ENCODE measurements around the gene DGKZ. TPM values are rescaled to one million over a fixed set of nuclear protein-coding genes. Genes with fewer than 3 reads are reported as not detected.

The DGKZ gene
- total RNA-seq, 3 donors from 2014 or later = 41.2 to 49.6 (median 47.2) TPM

- Histone ChIP-seq H3K4me3 (no peak overlapping the region), H3K4me1 (ENCODE audit: low read depth) (peaks cover 7% of the 10 kb centered on the region), H3K9me3 (no peaks in the 10 kb centered on the region), H3K36me3 (ENCODE audit: low read depth) (no peaks in the 10 kb centered on the region)
- ATAC-seq (no peak), DNase-seq (no peak)
- TF ChIP-seq CTCF (IDR thresholded peaks at IDR 0.05) = no peak
- intact Hi-C loops (cut with DNase I, micrococcal nuclease) = no loop called here
Observed at GRCh38 chr11:46319074-46319453, 28.2 kb upstream of the DGKZ start.

GRCh38 chr11:46321757-46322156, 25.5 kb upstream of the DGKZ start:
- H3K4me3 ChIP-seq = no peak overlapping the region
- TF ChIP-seq CTCF (IDR thresholded peaks at IDR 0.05) = no peak
- intact Hi-C loops (cut with DNase I, micrococcal nuclease) = no loop called here
- no peak for DNase-seq
- no peaks in the 10 kb centered on the region for H3K9me3 ChIP-seq
- H3K36me3 ChIP-seq (ENCODE audit: low read depth) = no peaks in the 10 kb centered on the region
- no peak for ATAC-seq
- H3K4me1 ChIP-seq (ENCODE audit: low read depth) = no peaks in the 10 kb centered on the region

- Histone ChIP-seq H3K36me3 (ENCODE audit: low read depth) (no peaks in the 10 kb centered on the region), H3K9me3 (no peaks in the 10 kb centered on the region), H3K4me1 (ENCODE audit: low read depth) (no peaks in the 10 kb centered on the region), H3K4me3 (no peak overlapping the region)
- peak in 2 of 3 donors; percentile 51 to 53 for DNase-seq
- intact Hi-C loops (cut with DNase I, micrococcal nuclease) = no loop called here
- TF ChIP-seq CTCF (IDR thresholded peaks at IDR 0.05) = no peak
- peak; percentile 60 for ATAC-seq
Observed at GRCh38 chr11:46322759-46323158, 24.5 kb upstream of the DGKZ start.

- intact Hi-C loops (cut with DNase I, micrococcal nuclease) = no loop called here
- no peaks in the 10 kb centered on the region for H3K4me1 ChIP-seq (ENCODE audit: low read depth)
- no peaks in the 10 kb centered on the region for H3K9me3 ChIP-seq
- DNase-seq (no peak), ATAC-seq (no peak)
- no peak overlapping the region for H3K4me3 ChIP-seq
- no peaks in the 10 kb centered on the region for H3K36me3 ChIP-seq (ENCODE audit: low read depth)
- TF ChIP-seq CTCF (IDR thresholded peaks at IDR 0.05) = no peak
Observed at GRCh38 chr11:46326813-46327416, 20.3 kb upstream of the DGKZ start.

DNA sequence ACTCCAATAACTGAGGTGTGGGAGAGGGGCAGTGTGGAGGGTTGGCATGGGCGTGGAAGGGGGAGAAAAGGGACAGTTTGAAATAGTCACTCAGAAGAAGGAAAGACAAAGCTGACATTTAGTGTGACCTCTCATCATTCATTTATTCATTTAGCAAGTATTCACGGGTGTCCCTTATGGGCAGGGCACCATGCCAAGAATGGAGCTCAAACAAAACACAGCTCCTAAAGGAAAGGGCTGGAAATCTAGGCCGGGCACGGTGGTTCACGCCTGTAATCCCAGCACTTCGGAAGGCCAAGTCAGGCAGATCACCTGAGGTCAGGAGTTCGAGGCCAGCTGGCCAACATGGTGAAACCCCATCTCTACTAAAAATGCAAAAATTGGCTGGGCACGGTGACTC, 19.4 kb upstream of the DGKZ start:
- TF ChIP-seq CTCF (IDR thresholded peaks at IDR 0.05) = no peak
- no peak for DNase-seq
- Histone ChIP-seq H3K4me3 (no peak overlapping the region), H3K36me3 (ENCODE audit: low read depth) (no peaks in the 10 kb centered on the region), H3K9me3 (no peaks in the 10 kb centered on the region), H3K4me1 (ENCODE audit: low read depth) (peaks cover 5% of the 10 kb centered on the region)
- no peak for ATAC-seq
- intact Hi-C loops (cut with DNase I, micrococcal nuclease) = no loop called here

GRCh38 chr11:46330154-46330553, 17.1 kb upstream of the DGKZ start:
- Histone ChIP-seq H3K4me3 (no peak overlapping the region), H3K36me3 (ENCODE audit: low read depth) (no peaks in the 10 kb centered on the region), H3K9me3 (no peaks in the 10 kb centered on the region), H3K4me1 (ENCODE audit: low read depth) (peaks cover 14% of the 10 kb centered on the region)
- intact Hi-C loops (cut with DNase I, micrococcal nuclease) = no loop called here
- no peak for ATAC-seq
- DNase-seq = no peak
- TF ChIP-seq CTCF (IDR thresholded peaks at IDR 0.05) = no peak

Measured in mucosa of descending colon (tissue), 3 donors.